Endothelial cell of umbilical vein (primary cell): ENCODE data around the gene AFF1. TPM values are rescaled to one million over a fixed set of nuclear protein-coding genes. Genes with fewer than 3 reads are reported as not detected.

Source experiments
- BruUV-seq: library from RNA; stranded (reverse); fragments of 400-500 nt; replicated peaks from 2 replicates; lab custom pipeline; 2021; lab: Mats Ljungman, UMichigan
- CTCF ChIA-PET: fragments of 300-600, 350-600 bp; sonication (Branson Sonifier 250); formaldehyde crosslinking; loops from one replicate; lab custom pipeline; 2021; ENCODE audit warnings: antibody characterized with exemption, inconsistent platforms; lab: Charles Lee
- POLR2A ChIA-PET: fragments of 300-600, 350-600 bp; sonication (Branson Sonifier 250); formaldehyde crosslinking; loops from one replicate; lab custom pipeline; 2021; ENCODE audit warnings: antibody characterized with exemption, inconsistent platforms; lab: Charles Lee
- DNase-seq: peaks from one replicate; pipeline ENCODE4 v3.0.0-alpha.2; 2011; ENCODE audit warnings: low read depth, low spot score
- FAIRE-seq: peaks from 2 replicates; lab custom pipeline; 2011; peaks lifted over from hg19 to GRCh38; lab: Jason Lieb, UNC
- H2AFZ ChIP-seq: 2 replicates; pipeline ENCODE4 v1.6.0; 2012; ENCODE audit warnings: low read depth, low read length, control low read depth, inconsistent platforms
- H3K27ac ChIP-seq: 2 replicates; pipeline ENCODE4 v1.5.1; 2011; ENCODE audit warnings: low read depth, mild to moderate bottlenecking, control low read depth, low read length, moderate library complexity; ENCODE audit not compliant: insufficient read depth
- H3K27me3 ChIP-seq, 2 experiments: 2 replicates each; pipeline versions ENCODE4 v1.6.0 to v1.6.1; 2011; ENCODE audit warnings: low read length in 2 of 2, mixed read lengths in 1 of 2; ENCODE audit not compliant: control insufficient read depth in 2 of 2, insufficient read depth in 2 of 2
- H3K36me3 ChIP-seq, 2 experiments: 2 replicates in 1 of 2; 3 replicates in 1 of 2; pipeline ENCODE4 v1.5.1; 2011; ENCODE audit warnings: low read length in 2 of 2, mild to moderate bottlenecking in 1 of 2, moderate library complexity in 1 of 2; ENCODE audit not compliant: control insufficient read depth in 2 of 2, insufficient read depth in 2 of 2; ENCODE audit errors: extremely low read depth in 1 of 2
- H3K4me1 ChIP-seq: 3 replicates; pipeline ENCODE4 v1.5.1; 2011; ENCODE audit warnings: mild to moderate bottlenecking, low read length; ENCODE audit not compliant: control insufficient read depth, insufficient read depth; ENCODE audit errors: extremely low read depth
- H3K4me2 ChIP-seq: 2 replicates; pipeline ENCODE4 v1.6.1; 2011; ENCODE audit warnings: low read length, control low read depth, mixed read lengths; ENCODE audit not compliant: insufficient read depth
- H3K4me3 ChIP-seq, 3 experiments: fragments of 200-600 bp in 1 of 3; sonication (generic), shearing (Covaris generic) in 1 of 3; replicated peaks in 1 of 3; 2 replicates each; pipeline ENCODE4 v1.5.1; 2011 to 2016; ENCODE audit warnings: control low read depth in 3 of 3, low read length in 3 of 3, mild to moderate bottlenecking in 2 of 3, inconsistent platforms in 1 of 3, low read depth in 1 of 3, moderate library complexity in 1 of 3; ENCODE audit not compliant: insufficient read depth in 1 of 3
- H3K79me2 ChIP-seq: 2 replicates; pipeline ENCODE4 v1.6.0; 2012; ENCODE audit warnings: low read length, inconsistent platforms; ENCODE audit not compliant: control insufficient read depth, insufficient read depth
- H3K9ac ChIP-seq: replicated peaks from 2 replicates; pipeline ENCODE3; 2011; ENCODE audit warnings: low read length, control low read depth; ENCODE audit not compliant: insufficient read depth; ENCODE audit errors: extremely low read depth
- H3K9me1 ChIP-seq: replicated peaks from 3 replicates; pipeline ENCODE4 v1.6.0; 2011; ENCODE audit warnings: mild to moderate bottlenecking, low read length; ENCODE audit not compliant: control insufficient read depth, insufficient read depth; ENCODE audit errors: extremely low read depth
- H3K9me3 ChIP-seq: replicated peaks from 2 replicates; pipeline ENCODE4 v1.5.1; 2012; ENCODE audit warnings: low read length, inconsistent platforms; ENCODE audit not compliant: control insufficient read depth, insufficient read depth
- H4K20me1 ChIP-seq: replicated peaks from 2 replicates; pipeline ENCODE3; 2011; ENCODE audit warnings: mild to moderate bottlenecking, low read length; ENCODE audit not compliant: control insufficient read depth, insufficient read depth; ENCODE audit errors: extremely low read depth
- FOS ChIP-seq: IDR thresholded peaks from 2 replicates; pipeline ENCODE4 v1.6.1; 2011; ENCODE audit warnings: mild to moderate bottlenecking, low read length, moderate library complexity, borderline replicate concordance; ENCODE audit not compliant: insufficient read depth
- GATA2 ChIP-seq: IDR thresholded peaks from 2 replicates; pipeline ENCODE4 v1.7.0; 2011; ENCODE audit warnings: low read depth, mild to moderate bottlenecking, moderate library complexity, mixed read lengths, low read length; ENCODE audit not compliant: insufficient read length, insufficient read depth
- JUN ChIP-seq: IDR thresholded peaks from 2 replicates; pipeline ENCODE4 v1.6.1; 2011; ENCODE audit warnings: borderline replicate concordance, low read depth; ENCODE audit not compliant: insufficient read length, insufficient read depth
- POLR2AphosphoS5 ChIP-seq: IDR thresholded peaks from 2 replicates; pipeline ENCODE4 v1.6.1; 2012; ENCODE audit warnings: low read depth, mild to moderate bottlenecking, control low read depth, low read length, moderate library complexity; ENCODE audit not compliant: insufficient read depth
- dilution Hi-C: fragments of 300-500 bp; cut with MboI; formaldehyde crosslinking; loops from one replicate; pipeline ENCODE4 v1.15.0; 2019; ENCODE audit warnings: low sequenced_read_pairs; ENCODE audit not compliant: extremely low pct_ligation_motif_present
- intact Hi-C: fragments of 100-400 bp; cut with micrococcal nuclease; formaldehyde crosslinking; loops from one replicate; pipeline ENCODE4 v1.10.0; 2022
- polyA plus RNA-seq, 4 experiments: library from polyadenylated mRNA; depleted of rRNA in 3 of 4; stranded (reverse) in 3 of 4; unstranded in 1 of 4; fragments of >200 nt; gene quantifications; 2 replicates each; pipeline versions ENCODE4 v1.2.1 to v1.2.3, GENCODE V29; 2011 to 2012; ENCODE audit warnings: missing spikeins in 1 of 4
- total RNA-seq: library from RNA; stranded (reverse); gene quantifications from 2 replicates; pipeline ENCODE4 v1.2.3, GENCODE V29; 2021
- TF ChIP-seq, protein P1 (sequence below), 2 donors: IDR thresholded peaks; 1 replicate in 1 of 2; 2 replicates in 1 of 2; pipeline ENCODE4 v1.5.1; 2011; ENCODE audit warnings: low read length in 2 of 2, mild to moderate bottlenecking in 2 of 2, moderate library complexity in 2 of 2, control low read depth in 1 of 2, inconsistent platforms in 1 of 2, low read depth in 1 of 2; ENCODE audit not compliant: insufficient read depth in 1 of 2; ENCODE audit errors: extremely low read depth in 1 of 2
- TF ChIP-seq, protein P2 (sequence below): IDR thresholded peaks from 2 replicates; pipeline ENCODE4 v1.6.1; 2011; ENCODE audit not compliant: insufficient read depth, insufficient read length

Gene AFF1
- total and polyA plus RNA-seq, 2 donors (not counting 3 experiments of a cell fraction or from before 2014, with no cell fraction given) = 26.2 to 106 TPM

DNA sequence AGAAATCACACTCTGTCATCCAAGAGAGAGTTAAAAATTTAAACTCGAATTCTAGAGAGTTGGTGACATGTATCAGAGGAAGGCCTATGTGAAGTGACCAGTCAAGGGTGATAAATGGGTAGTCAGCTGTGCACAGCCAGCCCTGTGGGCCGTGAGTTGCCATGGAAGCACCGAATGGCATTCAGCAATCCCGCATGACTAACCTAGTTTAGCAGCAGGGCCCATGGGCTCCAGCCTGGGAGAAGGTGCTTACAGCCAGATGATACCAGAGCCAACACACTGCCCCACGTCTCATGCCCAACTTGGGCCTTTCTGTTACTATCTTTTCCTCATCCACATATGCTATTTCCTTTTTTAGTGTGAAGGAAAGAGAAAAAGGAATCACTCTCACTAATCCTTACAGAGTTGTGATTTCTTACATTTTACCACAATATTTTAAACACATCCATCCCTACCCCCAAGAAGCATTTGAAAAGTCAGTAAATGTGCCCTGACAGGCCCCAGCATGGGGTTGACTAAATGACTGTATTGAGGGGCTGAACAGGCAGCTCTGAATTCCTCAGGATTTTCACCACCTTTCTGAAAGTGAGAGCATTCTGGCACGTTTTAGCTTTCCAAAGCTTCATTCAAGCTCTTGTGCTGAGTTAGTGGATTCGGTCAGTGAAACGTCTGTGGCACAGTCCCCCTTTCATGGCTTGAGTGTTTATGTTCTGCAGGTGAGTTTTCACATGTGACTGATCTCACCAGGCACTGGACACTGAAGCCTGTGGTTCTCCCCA, 104.2 kb downstream of the AFF1 start:
- no peak overlapping the region for H3K4me3 ChIP-seq
- no peaks in the 10 kb centered on the region for H3K9me3 ChIP-seq
- FAIRE-seq = peak; percentile 95
- DNase-seq = peak; percentile 88
- dilution Hi-C loops = no loop called here
- H3K9ac ChIP-seq = peak overlapping the region; percentile 36
- TF ChIP-seq POLR2AphosphoS5 = peak; percentile 30
- no peak for TF ChIP-seq JUN
- TF ChIP-seq, protein P1, sequence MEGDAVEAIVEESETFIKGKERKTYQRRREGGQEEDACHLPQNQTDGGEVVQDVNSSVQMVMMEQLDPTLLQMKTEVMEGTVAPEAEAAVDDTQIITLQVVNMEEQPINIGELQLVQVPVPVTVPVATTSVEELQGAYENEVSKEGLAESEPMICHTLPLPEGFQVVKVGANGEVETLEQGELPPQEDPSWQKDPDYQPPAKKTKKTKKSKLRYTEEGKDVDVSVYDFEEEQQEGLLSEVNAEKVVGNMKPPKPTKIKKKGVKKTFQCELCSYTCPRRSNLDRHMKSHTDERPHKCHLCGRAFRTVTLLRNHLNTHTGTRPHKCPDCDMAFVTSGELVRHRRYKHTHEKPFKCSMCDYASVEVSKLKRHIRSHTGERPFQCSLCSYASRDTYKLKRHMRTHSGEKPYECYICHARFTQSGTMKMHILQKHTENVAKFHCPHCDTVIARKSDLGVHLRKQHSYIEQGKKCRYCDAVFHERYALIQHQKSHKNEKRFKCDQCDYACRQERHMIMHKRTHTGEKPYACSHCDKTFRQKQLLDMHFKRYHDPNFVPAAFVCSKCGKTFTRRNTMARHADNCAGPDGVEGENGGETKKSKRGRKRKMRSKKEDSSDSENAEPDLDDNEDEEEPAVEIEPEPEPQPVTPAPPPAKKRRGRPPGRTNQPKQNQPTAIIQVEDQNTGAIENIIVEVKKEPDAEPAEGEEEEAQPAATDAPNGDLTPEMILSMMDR (IDR thresholded peaks at IDR 0.05; ENCODE audit: extremely low read depth in 1 of 2, insufficient read depth in 1 of 2, low read depth in 1 of 2, low read length in 2 of 2) = no peak
- TF ChIP-seq, protein P2, sequence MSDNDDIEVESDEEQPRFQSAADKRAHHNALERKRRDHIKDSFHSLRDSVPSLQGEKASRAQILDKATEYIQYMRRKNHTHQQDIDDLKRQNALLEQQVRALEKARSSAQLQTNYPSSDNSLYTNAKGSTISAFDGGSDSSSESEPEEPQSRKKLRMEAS = no peak
- no peak for TF ChIP-seq GATA2
- TF ChIP-seq FOS = no peak
- ChIA-PET POLR2A (no interaction called here), CTCF (interaction anchor here (1.5 kb wide), 2 partner anchors 68 to 117 kb away, joined by 3 to 4 read pairs; no protein-coding TSS in a partner anchor)
- no TSS peak for BruUV-seq
- peak overlapping the region; percentile 61 for H3K27ac ChIP-seq
- H3K79me2 ChIP-seq = peaks cover 82% of the 10 kb centered on the region
- intact Hi-C loops = loop anchor here (2.0 kb wide), 1 partner anchor 54 kb away; no protein-coding TSS in a partner anchor
- H3K27me3 ChIP-seq = no peaks in the 10 kb centered on the region
- H3K4me2 ChIP-seq = peak overlapping the region; percentile 49
- peaks cover 42% of the 10 kb centered on the region for H3K4me1 ChIP-seq
- H3K36me3 ChIP-seq = no peaks in the 10 kb centered on the region
- H3K9me1 ChIP-seq = no peaks in the 10 kb centered on the region
- H2AFZ ChIP-seq = no peak overlapping the region
- H4K20me1 ChIP-seq = no peaks in the 10 kb centered on the region
